Keratinocyte (primary cell): ENCODE measurements around the gene BAG5. TPM values are rescaled to one million over a fixed set of nuclear protein-coding genes. Genes with fewer than 3 reads are reported as not detected.

ENCODE experiments used
- DNase-seq: peaks from one replicate; pipeline ENCODE4 v3.0.0-alpha.2; 2011; ENCODE audit warnings: low read depth, missing footprints, low spot score
- FAIRE-seq: peaks from 2 replicates; lab custom pipeline; 2011; peaks lifted over from hg19 to GRCh38; lab: Jason Lieb, UNC
- H2AFZ ChIP-seq: 2 replicates; pipeline ENCODE4 v1.6.0; 2012; ENCODE audit warnings: low read length, control low read depth, inconsistent platforms; ENCODE audit not compliant: control insufficient read depth
- H3K27ac ChIP-seq: 2 replicates; pipeline ENCODE4 v1.5.1; 2011; ENCODE audit warnings: low read length; ENCODE audit not compliant: control insufficient read depth, insufficient read depth
- H3K27me3 ChIP-seq: 3 replicates; pipeline ENCODE4 v1.6.0; 2011; ENCODE audit warnings: low read length; ENCODE audit not compliant: control insufficient read depth, insufficient read depth; ENCODE audit errors: extremely low read depth
- H3K36me3 ChIP-seq, 2 experiments: 2 replicates in 1 of 2; 3 replicates in 1 of 2; pipeline ENCODE4 v1.5.1; 2011; ENCODE audit warnings: low read length in 2 of 2, mild to moderate bottlenecking in 1 of 2; ENCODE audit not compliant: control insufficient read depth in 2 of 2, insufficient read depth in 2 of 2; ENCODE audit errors: extremely low read depth in 1 of 2
- H3K4me1 ChIP-seq: 3 replicates; pipeline ENCODE4 v1.5.1; 2011; ENCODE audit warnings: low read length; ENCODE audit not compliant: control insufficient read depth, insufficient read depth; ENCODE audit errors: extremely low read depth
- H3K4me2 ChIP-seq: 3 replicates; pipeline ENCODE4 v1.6.0; 2011; ENCODE audit warnings: low read depth, low read length; ENCODE audit not compliant: control insufficient read depth, insufficient read depth; ENCODE audit errors: extremely low read depth
- H3K4me3 ChIP-seq, 3 experiments: fragments of 200-600 bp in 1 of 3; sonication (generic) in 1 of 3; 2 replicates in 2 of 3; 3 replicates in 1 of 3; pipeline ENCODE4 v1.5.1; 2011 to 2016; ENCODE audit warnings: low read length in 3 of 3, mild to moderate bottlenecking in 3 of 3, control low read depth in 2 of 3, inconsistent platforms in 1 of 3, low read depth in 1 of 3, mixed read lengths in 1 of 3, mixed run types in 1 of 3, moderate library complexity in 1 of 3; ENCODE audit not compliant: control insufficient read depth in 2 of 3, insufficient read depth in 2 of 3; ENCODE audit errors: extremely low read depth in 1 of 3
- H3K79me2 ChIP-seq: 2 replicates; pipeline ENCODE4 v1.6.0; 2012; ENCODE audit warnings: low read length; ENCODE audit not compliant: control insufficient read depth, insufficient read depth
- H3K9ac ChIP-seq: 3 replicates; pipeline ENCODE4 v1.6.0; 2011; ENCODE audit warnings: low read length; ENCODE audit not compliant: control insufficient read depth, insufficient read depth; ENCODE audit errors: extremely low read depth
- H3K9me1 ChIP-seq: 3 replicates; pipeline ENCODE4 v1.6.0; 2011; ENCODE audit warnings: low read length; ENCODE audit not compliant: control insufficient read depth, insufficient read depth; ENCODE audit errors: extremely low read depth
- H3K9me3 ChIP-seq: 2 replicates; pipeline ENCODE4 v1.5.1; 2012; ENCODE audit warnings: low read depth, low read length; ENCODE audit not compliant: control insufficient read depth
- H4K20me1 ChIP-seq: 3 replicates; pipeline ENCODE4 v1.6.0; 2011; ENCODE audit warnings: low read length; ENCODE audit not compliant: control insufficient read depth, insufficient read depth; ENCODE audit errors: extremely low read depth
- EZH2 ChIP-seq: IDR thresholded peaks from one replicate; pipeline ENCODE4 v1.6.1; 2012; ENCODE audit warnings: inconsistent platforms, mild to moderate bottlenecking, low read length, moderate library complexity
- dilution Hi-C: fragments of 300-500 bp; cut with MboI; formaldehyde crosslinking; loops from one replicate; pipeline ENCODE4 v1.7.0; 2020; ENCODE audit warnings: low sequenced_read_pairs; ENCODE audit not compliant: extremely low pct_ligation_motif_present
- polyA plus RNA-seq, 5 experiments: library from polyadenylated mRNA; depleted of rRNA in 3 of 5; stranded (reverse) in 3 of 5; stranded (forward) in 1 of 5; unstranded in 1 of 5; fragments of >200 nt; gene quantifications; 1 replicate in 1 of 5; 2 replicates in 3 of 5; 3 replicates in 1 of 5; pipeline versions ENCODE4 v1.2.1 to v1.2.3, GENCODE V29; 2011 to 2012; ENCODE audit warnings: missing spikeins in 2 of 5, low read depth in 1 of 5, low replicate concordance in 1 of 5
- TF ChIP-seq, protein P1 (sequence below), 3 experiments: IDR thresholded peaks in 1 of 3; conservative IDR thresholded peaks in 1 of 3; optimal IDR thresholded peaks in 1 of 3; 2 replicates in 2 of 3; 3 replicates in 1 of 3; pipeline versions ENCODE3 to v1.5.1; 2011; ENCODE audit warnings: low read length in 3 of 3, mild to moderate bottlenecking in 3 of 3, moderate library complexity in 2 of 3, control low read depth in 1 of 3, inconsistent platforms in 1 of 3; ENCODE audit not compliant: insufficient read depth in 2 of 3; ENCODE audit errors: extremely low read depth in 1 of 3

Gene BAG5
- polyA plus RNA-seq, 1 donor (not counting 4 experiments of a cell fraction or from before 2014, with no cell fraction given): 14.4 TPM

GRCh38 chr14:103604620-103605019 lies 42.2 kb upstream of the BAG5 start:
- no peaks in the 10 kb centered on the region for H3K9me3 ChIP-seq
- no peak overlapping the region for H3K4me3 ChIP-seq
- no peaks in the 10 kb centered on the region for H3K79me2 ChIP-seq
- TF ChIP-seq EZH2: no peak
- TF ChIP-seq, protein P1, sequence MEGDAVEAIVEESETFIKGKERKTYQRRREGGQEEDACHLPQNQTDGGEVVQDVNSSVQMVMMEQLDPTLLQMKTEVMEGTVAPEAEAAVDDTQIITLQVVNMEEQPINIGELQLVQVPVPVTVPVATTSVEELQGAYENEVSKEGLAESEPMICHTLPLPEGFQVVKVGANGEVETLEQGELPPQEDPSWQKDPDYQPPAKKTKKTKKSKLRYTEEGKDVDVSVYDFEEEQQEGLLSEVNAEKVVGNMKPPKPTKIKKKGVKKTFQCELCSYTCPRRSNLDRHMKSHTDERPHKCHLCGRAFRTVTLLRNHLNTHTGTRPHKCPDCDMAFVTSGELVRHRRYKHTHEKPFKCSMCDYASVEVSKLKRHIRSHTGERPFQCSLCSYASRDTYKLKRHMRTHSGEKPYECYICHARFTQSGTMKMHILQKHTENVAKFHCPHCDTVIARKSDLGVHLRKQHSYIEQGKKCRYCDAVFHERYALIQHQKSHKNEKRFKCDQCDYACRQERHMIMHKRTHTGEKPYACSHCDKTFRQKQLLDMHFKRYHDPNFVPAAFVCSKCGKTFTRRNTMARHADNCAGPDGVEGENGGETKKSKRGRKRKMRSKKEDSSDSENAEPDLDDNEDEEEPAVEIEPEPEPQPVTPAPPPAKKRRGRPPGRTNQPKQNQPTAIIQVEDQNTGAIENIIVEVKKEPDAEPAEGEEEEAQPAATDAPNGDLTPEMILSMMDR (optimal IDR thresholded peaks at IDR 0.05 in 1 of 3, IDR thresholded peaks at IDR 0.05 in 1 of 3, conservative IDR thresholded peaks at IDR 0.05 in 1 of 3; ENCODE audit: extremely low read depth in 1 of 3, insufficient read depth in 2 of 3, low read length in 3 of 3): no peak
- peaks cover 4% of the 10 kb centered on the region for H3K27me3 ChIP-seq
- H2AFZ ChIP-seq: no peak overlapping the region
- no peak for DNase-seq
- H3K36me3 ChIP-seq: no peaks in the 10 kb centered on the region
- H3K9ac ChIP-seq: no peak overlapping the region
- no peak overlapping the region for H3K4me2 ChIP-seq
- H3K27ac ChIP-seq: no peak overlapping the region
- dilution Hi-C loops: no loop called here
- H4K20me1 ChIP-seq: no peaks in the 10 kb centered on the region
- H3K9me1 ChIP-seq: no peaks in the 10 kb centered on the region
- H3K4me1 ChIP-seq: peaks cover 5% of the 10 kb centered on the region
- no peak for FAIRE-seq

- no peaks in the 10 kb centered on the region for H3K79me2 ChIP-seq
- H3K9me1 ChIP-seq: no peaks in the 10 kb centered on the region
- DNase-seq: no peak
- no peaks in the 10 kb centered on the region for H3K9me3 ChIP-seq
- H2AFZ ChIP-seq: no peak overlapping the region
- H3K36me3 ChIP-seq: peaks cover 0 to 4% of the 10 kb centered on the region in 2 experiments
- no peak for TF ChIP-seq EZH2
- TF ChIP-seq, protein P1 (optimal IDR thresholded peaks at IDR 0.05 in 1 of 3, IDR thresholded peaks at IDR 0.05 in 1 of 3, conservative IDR thresholded peaks at IDR 0.05 in 1 of 3; ENCODE audit: extremely low read depth in 1 of 3, insufficient read depth in 2 of 3, low read length in 3 of 3): no peak
- H3K27ac ChIP-seq: no peak overlapping the region
- peaks cover 10% of the 10 kb centered on the region for H3K4me1 ChIP-seq
- H3K27me3 ChIP-seq: no peaks in the 10 kb centered on the region
- no peak overlapping the region for H3K9ac ChIP-seq
- FAIRE-seq: no peak
- no peak overlapping the region for H3K4me3 ChIP-seq
- dilution Hi-C loops: no loop called here
- H3K4me2 ChIP-seq: no peak overlapping the region
- H4K20me1 ChIP-seq: no peaks in the 10 kb centered on the region
Observed at GRCh38 chr14:103600503-103600902, 38.0 kb upstream of the BAG5 start.
